Colonic mucosa (tissue), 4 donors: Measurements from ENCODE around the gene FNIP2. TPM values are rescaled to one million over a fixed set of nuclear protein-coding genes. Genes with fewer than 3 reads are reported as not detected.

Experiments
- DNase-seq: peaks from one replicate; pipeline ENCODE4 v3.0.0-alpha.2; 2020
- H3K27ac ChIP-seq: fragments of 200-600 bp; one replicate; pipeline ENCODE4 v1.8.0; 2021
- H3K27me3 ChIP-seq: fragments of 200-600 bp; one replicate; pipeline ENCODE4 v1.8.0; 2021
- H3K36me3 ChIP-seq: fragments of 200-600 bp; one replicate; pipeline ENCODE4 v1.8.0; 2021
- H3K4me1 ChIP-seq: fragments of 200-600 bp; one replicate; pipeline ENCODE4 v1.8.0; 2021; ENCODE audit warnings: mild to moderate bottlenecking
- H3K4me3 ChIP-seq: fragments of 200-600 bp; one replicate; pipeline ENCODE4 v1.8.0; 2021
- H3K9ac ChIP-seq, 2 donors: one replicate each; pipeline ENCODE4 v1.7.0; 2013; ENCODE audit warnings: control low read depth in 2 of 2, low read depth in 2 of 2, low read length in 2 of 2
- H3K9me3 ChIP-seq: fragments of 200-600 bp; one replicate; pipeline ENCODE4 v1.8.0; 2021
- CTCF ChIP-seq: fragments of 200-600 bp; IDR thresholded peaks from one replicate; pipeline ENCODE4 v1.8.0; 2022; ENCODE audit warnings: antibody characterized with exemption, mild to moderate bottlenecking
- intact Hi-C: fragments of 100-400 bp; cut with DNase I; formaldehyde crosslinking; loops from one replicate; pipeline ENCODE4 v1.14.1; 2022
- total RNA-seq, 2 donors: library from RNA; stranded (reverse); fragmentation: NEBNext Ultra II Directional in 1 of 2; extraction: Animal tissue kit (Norgen Biotek cat#: 25700) in 1 of 2; gene quantifications; one replicate each; pipeline ENCODE4 v1.2.1, GENCODE V29; 2021
- donor health status: healthy.
- donor health status: DM: no; HTN: no; CAD: no.
- donor health status: DM: no; HTN: no; CAD: no.

FNIP2 gene
- total RNA-seq, 2 donors from 2014 or later = 56.2 to 89.6 TPM

- no peak overlapping the region for H3K4me3 ChIP-seq
- TF ChIP-seq CTCF = no peak
- H3K27ac ChIP-seq = no peak overlapping the region
- no peak for DNase-seq
- no peaks in the 10 kb centered on the region for H3K36me3 ChIP-seq
- intact Hi-C loops = no loop called here
- no peaks in the 10 kb centered on the region for H3K4me1 ChIP-seq
- H3K27me3 ChIP-seq = no peaks in the 10 kb centered on the region
- H3K9me3 ChIP-seq = no peaks in the 10 kb centered on the region
- no peak overlapping the region for H3K9ac ChIP-seq
Measured at GRCh38 chr4:158930639-158930972, 161.8 kb downstream of the FNIP2 start.

GRCh38 chr4:158933236-158933635, 164.4 kb downstream of the FNIP2 start:
- no peaks in the 10 kb centered on the region for H3K4me1 ChIP-seq
- no peaks in the 10 kb centered on the region for H3K36me3 ChIP-seq
- H3K27ac ChIP-seq = no peak overlapping the region
- no peaks in the 10 kb centered on the region for H3K9me3 ChIP-seq
- H3K9ac ChIP-seq = no peak overlapping the region
- H3K4me3 ChIP-seq = no peak overlapping the region
- H3K27me3 ChIP-seq = no peaks in the 10 kb centered on the region
- no peak for DNase-seq
- TF ChIP-seq CTCF = no peak
- intact Hi-C loops = no loop called here

- Histone ChIP-seq H3K27me3 (no peaks in the 10 kb centered on the region), H3K36me3 (no peaks in the 10 kb centered on the region), H3K4me3 (no peak overlapping the region), H3K9ac (no peak overlapping the region), H3K9me3 (no peaks in the 10 kb centered on the region), H3K4me1 (no peaks in the 10 kb centered on the region), H3K27ac (no peak overlapping the region)
- DNase-seq = no peak
- TF ChIP-seq CTCF = no peak
- intact Hi-C loops = no loop called here
Measured at GRCh38 chr4:158934996-158935669, 166.3 kb downstream of the FNIP2 start.

- Histone ChIP-seq H3K9me3 (no peaks in the 10 kb centered on the region), H3K4me1 (no peaks in the 10 kb centered on the region), H3K27ac (no peak overlapping the region), H3K9ac (no peak overlapping the region), H3K27me3 (no peaks in the 10 kb centered on the region), H3K4me3 (no peak overlapping the region), H3K36me3 (no peaks in the 10 kb centered on the region)
- no peak for TF ChIP-seq CTCF
- intact Hi-C loops = no loop called here
- DNase-seq = no peak
Measured at GRCh38 chr4:158936238-158936637, 167.4 kb downstream of the FNIP2 start.

- H3K27me3 ChIP-seq = no peaks in the 10 kb centered on the region
- no peaks in the 10 kb centered on the region for H3K36me3 ChIP-seq
- intact Hi-C loops = no loop called here
- no peak for DNase-seq
- H3K4me1 ChIP-seq = no peaks in the 10 kb centered on the region
- TF ChIP-seq CTCF = no peak
- no peak overlapping the region for H3K4me3 ChIP-seq
- no peak overlapping the region for H3K27ac ChIP-seq
- H3K9ac ChIP-seq = no peak overlapping the region
- H3K9me3 ChIP-seq = no peaks in the 10 kb centered on the region
Measured at GRCh38 chr4:158938220-158939044, 169.6 kb downstream of the FNIP2 start.
